ENCODE data around the gene TLK1.

TLK1 gene

GRCh38 chr2:171141320-171141719 lies 19.4 kb downstream of the TLK1 start:
- H3K27ac ChIP-seq = no peak overlapping the region
- TF ChIP-seq CTCF (conservative IDR thresholded peaks at IDR 0.05) = no peak

GRCh38 chr2:171139860-171140259 lies 20.8 kb downstream of the TLK1 start:
- H3K27ac ChIP-seq = no peak overlapping the region
- no peak for TF ChIP-seq CTCF (conservative IDR thresholded peaks at IDR 0.05)

GRCh38 chr2:171136024-171136423 lies 24.7 kb downstream of the TLK1 start:
- no peak overlapping the region for H3K27ac ChIP-seq
- no peak for TF ChIP-seq CTCF (conservative IDR thresholded peaks at IDR 0.05)

GRCh38 chr2:171134624-171135230 lies 26.0 kb downstream of the TLK1 start:
- TF ChIP-seq CTCF (conservative IDR thresholded peaks at IDR 0.05) = no peak
- no peak overlapping the region for H3K27ac ChIP-seq

- no peak for TF ChIP-seq CTCF (conservative IDR thresholded peaks at IDR 0.05)
- H3K27ac ChIP-seq = no peak overlapping the region
Measured at GRCh38 chr2:171132086-171132485, 28.6 kb downstream of the TLK1 start.

GRCh38 chr2:171128461-171128860 lies 32.2 kb downstream of the TLK1 start:
- no peak for TF ChIP-seq CTCF (conservative IDR thresholded peaks at IDR 0.05)
- H3K27ac ChIP-seq = no peak overlapping the region

- TF ChIP-seq CTCF (conservative IDR thresholded peaks at IDR 0.05) = no peak
- peak overlapping the region; percentile 18; the same call in 1 of the 2 replicates for H3K27ac ChIP-seq
Measured at GRCh38 chr2:171124541-171124940, 36.2 kb downstream of the TLK1 start.
